HG02610 (cell line): ENCODE measurements around the gene GRAP.
"Not testable (repeated sequence)": the region's sequence is repeated elsewhere in the genome, so short reads cannot be mapped to it uniquely, and the experiment has no call there.

Source experiments
- ATAC-seq: cut with Tn5 transposase; IDR thresholded peaks from one replicate; pipeline ENCODE4 v1.9.1; 2021; ENCODE audit warnings: mild to moderate bottlenecking, moderate library complexity; ENCODE audit not compliant: unreplicated experiment

The GRAP gene

GRCh38 chr17:19046782-19047375, at the start of gene GRAP:
Gene GRAP (minus strand): TSS chr17:19046957. CDS start chr17:19046926, 31 bp downstream.
- ATAC-seq, result not testable (repeated sequence)

DNA sequence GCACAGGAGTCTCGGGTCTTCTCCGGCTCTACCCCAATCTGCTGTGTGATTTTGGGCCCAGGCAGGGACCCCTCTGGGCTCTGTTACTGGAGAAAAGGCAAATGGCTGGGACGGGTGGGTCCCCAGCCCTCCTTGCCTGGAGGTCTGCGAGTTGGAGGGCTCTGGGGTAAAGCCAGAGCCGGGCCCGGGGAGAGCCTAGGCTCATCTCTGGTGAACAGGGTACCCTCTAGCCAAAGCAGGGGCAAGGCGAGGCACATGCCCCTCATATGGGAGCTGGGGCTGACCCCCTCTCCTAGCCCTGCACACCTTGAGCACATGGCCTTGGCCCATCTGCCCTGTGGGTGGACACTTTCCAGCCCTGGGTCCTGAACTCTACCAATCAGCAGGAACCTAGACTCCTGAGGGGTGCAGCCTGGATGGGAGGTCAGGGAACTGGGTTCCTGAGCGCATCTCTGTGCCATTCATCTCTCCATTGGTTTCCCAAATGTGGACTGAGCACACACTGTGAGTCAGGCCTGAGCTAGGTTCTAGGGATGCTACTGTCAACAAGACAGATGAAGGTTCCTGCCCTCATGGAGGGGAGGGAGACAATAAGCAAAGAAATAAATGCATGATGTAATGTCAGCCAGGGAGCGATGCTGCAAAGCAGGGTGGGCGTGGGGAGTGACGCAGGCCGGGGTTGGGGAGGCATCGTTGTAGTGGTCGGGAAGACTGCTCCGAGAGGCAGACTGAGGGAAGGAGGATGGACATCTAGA, 47.1 kb upstream of the GRAP start:
- ATAC-seq, result not testable (repeated sequence)

DNA sequence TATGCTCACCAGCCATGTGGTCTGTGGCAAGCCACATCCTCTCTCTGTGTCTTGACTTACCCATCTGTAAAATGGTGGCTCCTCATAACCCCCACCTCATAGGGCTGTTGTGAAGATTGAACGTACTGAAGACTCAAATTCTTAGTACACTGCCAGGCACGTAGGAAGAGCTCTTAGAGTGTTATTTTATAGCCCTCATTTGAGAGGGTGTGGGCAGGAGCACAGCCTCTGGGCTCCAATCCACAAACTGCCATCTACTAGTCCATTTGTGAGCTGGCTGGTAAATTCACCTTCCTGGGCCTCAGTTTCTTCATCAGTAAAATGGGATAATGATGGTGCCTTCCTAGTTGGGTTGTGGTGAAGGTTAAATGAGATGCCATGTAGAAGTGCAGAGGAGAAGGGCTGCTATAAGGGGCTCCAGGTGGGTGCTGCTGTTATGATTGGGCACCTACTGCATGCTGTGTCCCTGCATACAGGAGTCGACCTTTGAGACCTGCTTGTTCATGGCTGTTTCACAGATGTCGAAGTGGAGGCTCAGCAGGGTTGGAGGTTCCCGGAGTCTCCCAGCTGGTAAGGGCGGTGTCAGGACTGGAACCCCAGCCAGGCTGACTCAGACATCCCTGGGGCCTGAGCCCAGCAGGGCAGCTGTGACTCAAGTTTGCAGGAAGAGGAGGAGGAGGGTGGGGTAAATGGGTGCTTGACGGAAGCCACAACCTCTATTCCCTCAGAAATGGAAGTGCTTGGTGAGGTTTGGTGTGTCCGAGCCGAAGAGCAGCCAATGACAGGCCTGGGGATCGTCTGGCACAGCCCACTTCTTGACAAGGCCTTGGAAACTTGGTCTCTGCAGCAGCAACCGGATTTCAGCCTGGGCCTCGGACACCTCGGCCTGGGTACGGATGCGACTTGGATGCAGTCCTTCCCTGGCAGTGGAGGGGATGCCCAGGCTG, 46.3 kb upstream of the GRAP start:
- not testable (repeated sequence) for ATAC-seq

- ATAC-seq, result not testable (repeated sequence)
Observed at GRCh38 chr17:19090058-19090772, 43.5 kb upstream of the GRAP start.

GRCh38 chr17:19088804-19089685, 42.3 kb upstream of the GRAP start:
- ATAC-seq, result not testable (repeated sequence)

DNA sequence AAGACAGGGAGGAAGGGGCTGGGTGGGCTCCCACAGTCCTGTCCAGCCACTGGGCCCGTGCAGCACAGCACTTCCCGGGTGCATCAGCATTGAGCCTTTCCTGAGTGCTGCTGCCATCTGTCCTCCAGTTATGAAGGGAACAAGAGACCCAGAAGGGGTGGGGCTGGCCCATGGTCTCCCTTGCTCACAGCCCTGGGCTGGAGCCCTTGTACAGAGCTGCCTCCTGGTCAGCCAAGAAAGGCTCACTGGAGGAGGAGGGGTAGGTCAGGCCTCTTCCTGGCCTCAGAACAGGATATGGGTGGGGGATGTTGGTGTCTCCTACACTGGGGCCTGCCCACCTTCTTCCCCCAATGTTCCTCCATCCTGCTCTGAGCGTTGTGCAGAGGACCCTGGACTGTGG, 30.6 kb upstream of the GRAP start:
- not testable (repeated sequence) for ATAC-seq

GRCh38 chr17:19076398-19077192, 29.8 kb upstream of the GRAP start:
- ATAC-seq, result peak; percentile 51

GRCh38 chr17:19070318-19071168, 23.8 kb upstream of the GRAP start:
- ATAC-seq, result peak; percentile 88

GRCh38 chr17:19064378-19064777, 17.6 kb upstream of the GRAP start:
- ATAC-seq, result not testable (repeated sequence)

GRCh38 chr17:19063326-19063956, 16.7 kb upstream of the GRAP start:
- peak; percentile 21 for ATAC-seq

DNA sequence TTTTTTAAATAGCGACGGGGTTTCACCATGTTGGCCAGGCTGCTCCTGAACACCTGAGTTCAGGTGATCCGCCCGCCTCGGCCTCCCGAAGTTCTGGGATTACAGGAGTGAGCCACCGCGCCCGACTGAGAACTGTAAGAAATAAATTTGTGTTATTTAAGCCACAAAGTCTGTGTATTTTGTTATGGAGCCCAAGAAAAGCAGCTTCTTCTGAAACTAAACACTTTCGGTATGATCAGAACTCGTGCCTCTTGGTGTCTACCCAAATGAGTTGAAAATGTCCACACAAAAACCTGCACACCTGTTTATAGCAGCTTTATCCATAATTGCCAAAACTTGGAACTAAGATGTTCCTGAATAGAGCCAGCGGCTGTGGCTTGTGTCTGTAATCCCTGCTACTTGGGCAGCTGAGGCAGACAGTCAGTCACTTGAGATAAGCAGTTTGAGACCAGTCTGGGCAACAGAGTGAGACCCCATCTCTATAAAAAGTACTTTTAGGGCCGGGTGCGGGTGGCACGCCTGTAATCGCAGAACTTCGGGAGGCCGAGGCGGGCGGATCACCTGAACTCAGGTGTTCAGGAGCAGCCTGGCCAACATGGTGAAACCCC, 16.1 kb upstream of the GRAP start:
- peak; percentile 70 for ATAC-seq

DNA sequence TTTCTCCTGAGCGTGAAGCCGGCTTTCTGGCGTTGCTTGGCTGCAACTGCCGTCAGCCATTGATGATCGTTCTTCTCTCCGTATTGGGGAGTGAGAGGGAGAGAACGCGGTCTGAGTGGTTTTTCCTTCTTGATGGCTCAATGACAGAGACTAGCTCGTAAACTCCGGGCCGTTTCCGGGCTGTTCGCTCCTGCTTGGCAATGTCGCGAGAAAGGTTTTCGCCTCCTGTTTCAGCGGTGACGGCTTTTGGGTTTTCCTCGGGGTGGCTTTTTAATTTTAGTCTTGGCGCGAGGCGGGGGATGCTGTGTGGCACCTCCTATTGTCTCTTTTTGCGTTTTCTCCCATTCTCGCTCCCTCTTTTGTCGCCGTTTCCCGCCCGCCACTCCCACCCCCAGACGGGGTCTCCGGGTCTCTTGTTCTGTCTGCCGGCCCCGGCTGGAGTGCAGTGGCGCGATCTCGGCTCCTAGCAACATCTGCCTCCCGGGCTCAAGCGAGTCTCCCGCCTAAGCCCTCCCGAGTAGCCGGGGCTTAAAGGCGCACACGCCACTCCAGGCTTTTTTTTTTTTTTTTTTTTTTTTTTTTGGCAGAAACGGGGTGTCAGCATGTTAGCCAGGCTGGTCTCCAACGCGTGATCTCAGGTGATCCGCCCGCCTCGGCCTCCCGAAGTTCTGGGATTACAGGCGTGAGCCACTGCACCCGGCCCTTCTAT, 15.4 kb upstream of the GRAP start:
- peak; percentile 57 for ATAC-seq

DNA sequence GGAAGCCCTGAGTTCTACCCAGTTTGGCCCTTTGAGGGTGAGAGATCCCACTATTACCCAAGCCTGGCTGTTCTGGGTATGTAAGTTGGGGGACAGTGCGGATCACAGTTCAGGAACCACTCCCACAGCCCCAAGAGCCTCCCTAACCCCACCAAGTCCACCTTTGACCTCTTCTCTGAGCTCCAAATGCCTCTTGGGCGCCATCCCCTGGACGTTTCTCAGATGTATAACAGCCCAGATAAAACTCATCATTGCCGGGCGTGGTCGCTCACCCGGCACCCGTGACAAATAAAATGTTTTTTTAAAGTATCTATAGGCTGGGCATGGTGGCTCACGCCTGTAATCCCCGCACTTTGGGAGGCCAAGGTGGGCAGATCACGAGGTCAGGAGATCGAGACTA, 8.7 kb upstream of the GRAP start:
- peak; percentile 54 for ATAC-seq

DNA sequence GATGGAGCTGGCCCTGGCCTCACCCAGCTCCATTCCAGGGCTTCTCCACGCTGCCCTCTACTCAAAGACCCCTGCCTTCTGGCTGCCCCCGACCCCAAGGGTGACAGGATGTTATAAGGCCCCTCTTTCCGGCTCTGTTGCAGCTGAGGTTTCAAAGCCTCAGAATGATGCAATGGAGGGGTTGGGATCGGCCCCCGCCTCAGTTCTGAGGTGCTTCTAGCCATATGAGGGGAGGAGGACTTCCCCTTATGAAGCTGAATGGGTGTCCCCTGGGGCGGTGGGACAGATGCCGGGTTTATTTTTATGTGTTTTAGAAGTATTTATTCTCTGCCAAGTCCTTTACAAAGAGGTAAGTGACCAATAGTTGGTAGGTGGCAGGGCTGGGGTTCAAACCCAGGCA, 2.1 kb upstream of the GRAP start:
- ATAC-seq, result not testable (repeated sequence)

- ATAC-seq, result not testable (repeated sequence)
Observed at GRCh38 chr17:19047510-19047909, 753 bp upstream of the GRAP start.

DNA sequence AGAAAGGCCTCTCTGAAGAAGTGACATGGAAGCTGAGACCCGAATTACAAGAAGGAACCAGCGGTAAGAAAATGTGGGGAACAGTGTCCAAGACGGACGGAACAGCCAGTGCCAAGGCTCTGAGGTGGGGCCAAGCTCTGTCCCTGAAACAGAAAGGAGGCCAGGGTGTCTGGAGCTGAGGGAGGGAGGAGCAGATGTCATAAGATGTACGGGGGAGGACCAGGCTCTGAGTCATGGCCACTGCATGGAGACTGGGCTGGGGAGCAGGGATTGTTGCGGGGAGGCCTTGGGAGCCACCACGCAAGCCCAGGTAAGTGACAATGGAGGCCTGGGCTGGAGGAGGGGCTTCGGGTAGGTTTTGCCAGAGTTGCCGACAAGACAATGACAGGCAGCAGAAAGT, 2.1 kb downstream of the GRAP start:
- ATAC-seq, result not testable (repeated sequence)
